PC-3 (cell line): ENCODE results near the gene ZBTB40. TPM values are rescaled to one million over a fixed set of nuclear protein-coding genes. Genes with fewer than 3 reads are reported as not detected.

ENCODE experiments used
- ATAC-seq: fragments of 200-7000 bp; cut with Tn5 transposase; 2 replicates; pipeline ENCODE4 v1.9.1; 2020; ENCODE audit warnings: mild to moderate bottlenecking, moderate library complexity
- BruUV-seq: library from RNA; stranded (reverse); fragments of 400-500 nt; replicated peaks from 2 replicates; lab custom pipeline; 2021; lab: Mats Ljungman, UMichigan
- CTCF ChIA-PET: fragments of 300-600 bp; sonication (Branson Sonifier 250); formaldehyde crosslinking; loops from one replicate; lab custom pipeline; 2022; ENCODE audit warnings: antibody characterized with exemption; lab: Charles Lee
- POLR2A ChIA-PET: fragments of 300-600 bp; sonication (Branson Sonifier 250); formaldehyde crosslinking; loops from one replicate; lab custom pipeline; 2022; ENCODE audit warnings: antibody characterized with exemption; ENCODE audit not compliant: unreplicated experiment; lab: Charles Lee
- DNase-seq: peaks from one replicate; pipeline ENCODE4 v3.0.0-alpha.2; 2015
- H2AFZ ChIP-seq: fragments of 300-600 bp; sonication (generic); 2 replicates; pipeline ENCODE4 v1.6.0; 2016; ENCODE audit warnings: antibody characterized with exemption, low read length
- H3F3A ChIP-seq: fragments of 300-600 bp; sonication (generic); one replicate; pipeline ENCODE4 v1.6.0; 2017; ENCODE audit warnings: antibody characterized with exemption, low read length, control low read depth, mild to moderate bottlenecking; ENCODE audit not compliant: unreplicated experiment
- H3K27ac ChIP-seq: fragments of 300-600 bp; sonication (generic); 2 replicates; pipeline ENCODE4 v1.5.1; 2016; ENCODE audit warnings: mild to moderate bottlenecking, low read length
- H3K27me3 ChIP-seq: fragments of 300-600 bp; sonication (generic); 2 replicates; pipeline ENCODE4 v1.6.1; 2016; ENCODE audit warnings: low read length, mixed read lengths
- H3K36me3 ChIP-seq: fragments of 300-600 bp; sonication (generic); 2 replicates; pipeline ENCODE4 v1.6.1; 2016; ENCODE audit warnings: low read depth, mixed run types, low read length, mixed read lengths
- H3K4me1 ChIP-seq: fragments of 300-600 bp; sonication (generic); 2 replicates; pipeline ENCODE4 v1.5.1; 2016; ENCODE audit warnings: low read length; ENCODE audit not compliant: insufficient read depth
- H3K4me2 ChIP-seq: fragments of 300-600 bp; sonication (generic); 2 replicates; pipeline ENCODE4 v1.6.0; 2016; ENCODE audit warnings: low read length
- H3K4me3 ChIP-seq: fragments of 300-600 bp; sonication (generic); 2 replicates; pipeline ENCODE4 v1.5.1; 2016; ENCODE audit warnings: mild to moderate bottlenecking, low read length, mixed read lengths
- H3K79me2 ChIP-seq: fragments of 300-600 bp; sonication (generic); 2 replicates; pipeline ENCODE4 v1.6.1; 2017; ENCODE audit warnings: low read length, mixed read lengths
- H3K9ac ChIP-seq: fragments of 300-600 bp; sonication (generic); 2 replicates; pipeline ENCODE4 v1.6.0; 2016; ENCODE audit warnings: mild to moderate bottlenecking, low read length
- H3K9me2 ChIP-seq: fragments of 300-600 bp; sonication (generic); replicated peaks from 2 replicates; pipeline ENCODE4 v1.6.1; 2016; ENCODE audit warnings: mixed run types, low read length, mixed read lengths
- H3K9me3 ChIP-seq: fragments of 300-600 bp; sonication (generic); 2 replicates; pipeline ENCODE4 v1.6.1; 2016; ENCODE audit warnings: low read length, mixed read lengths
- H4K20me1 ChIP-seq: fragments of 300-600 bp; sonication (generic); 2 replicates; pipeline ENCODE4 v1.6.1; 2016; ENCODE audit warnings: low read length, mixed read lengths
- EZH2 ChIP-seq: fragments of 300-600 bp; sonication (generic); IDR thresholded peaks from one replicate; pipeline ENCODE4 v1.6.1; 2017; ENCODE audit warnings: antibody characterized with exemption, mild to moderate bottlenecking, low read length; ENCODE audit not compliant: unreplicated experiment
- EZH2phosphoT487 ChIP-seq: fragments of 300-600 bp; sonication (generic); IDR thresholded peaks from 2 replicates; pipeline ENCODE4 v1.6.1; 2018; ENCODE audit warnings: mild to moderate bottlenecking, antibody characterized with exemption, low read length, borderline replicate concordance
- intact Hi-C: fragments of 100-400 bp; cut with micrococcal nuclease; formaldehyde crosslinking; loops from 2 replicates; pipeline ENCODE4 v1.9.0; 2023
- total RNA-seq: library from RNA; depleted of rRNA; stranded (reverse); fragments of >200 nt; gene quantifications from 2 replicates; pipeline ENCODE4 v1.2.3, GENCODE V29; 2014
- TF ChIP-seq, protein P1 (sequence below): fragments of 300-600 bp; sonication (generic); conservative IDR thresholded peaks from 2 replicates; pipeline ENCODE4 v1.5.1; 2017; ENCODE audit warnings: antibody characterized with exemption, low read depth, mild to moderate bottlenecking, low read length

The ZBTB40 gene
- total RNA-seq, 1 experiment from 2014 or later = 20.2 TPM

- no peak overlapping the region for H3K9ac ChIP-seq
- no peak overlapping the region for H3K4me2 ChIP-seq
- H3K36me3 ChIP-seq = no peaks in the 10 kb centered on the region
- H3K27me3 ChIP-seq = no peaks in the 10 kb centered on the region
- no peaks in the 10 kb centered on the region for H3F3A ChIP-seq
- ChIA-PET CTCF (no interaction called here), POLR2A (interaction anchor here (0.6 kb wide), 1 partner anchor 24 kb away, joined by 3 read pairs; no protein-coding TSS in a partner anchor)
- H2AFZ ChIP-seq = no peak overlapping the region
- no peak overlapping the region for H3K4me3 ChIP-seq
- BruUV-seq = no TSS peak
- intact Hi-C loops = no loop called here
- ATAC-seq = no peak
- no peaks in the 10 kb centered on the region for H3K9me2 ChIP-seq
- TF ChIP-seq EZH2 = no peak
- no peak for TF ChIP-seq EZH2phosphoT487
- TF ChIP-seq, protein P1, sequence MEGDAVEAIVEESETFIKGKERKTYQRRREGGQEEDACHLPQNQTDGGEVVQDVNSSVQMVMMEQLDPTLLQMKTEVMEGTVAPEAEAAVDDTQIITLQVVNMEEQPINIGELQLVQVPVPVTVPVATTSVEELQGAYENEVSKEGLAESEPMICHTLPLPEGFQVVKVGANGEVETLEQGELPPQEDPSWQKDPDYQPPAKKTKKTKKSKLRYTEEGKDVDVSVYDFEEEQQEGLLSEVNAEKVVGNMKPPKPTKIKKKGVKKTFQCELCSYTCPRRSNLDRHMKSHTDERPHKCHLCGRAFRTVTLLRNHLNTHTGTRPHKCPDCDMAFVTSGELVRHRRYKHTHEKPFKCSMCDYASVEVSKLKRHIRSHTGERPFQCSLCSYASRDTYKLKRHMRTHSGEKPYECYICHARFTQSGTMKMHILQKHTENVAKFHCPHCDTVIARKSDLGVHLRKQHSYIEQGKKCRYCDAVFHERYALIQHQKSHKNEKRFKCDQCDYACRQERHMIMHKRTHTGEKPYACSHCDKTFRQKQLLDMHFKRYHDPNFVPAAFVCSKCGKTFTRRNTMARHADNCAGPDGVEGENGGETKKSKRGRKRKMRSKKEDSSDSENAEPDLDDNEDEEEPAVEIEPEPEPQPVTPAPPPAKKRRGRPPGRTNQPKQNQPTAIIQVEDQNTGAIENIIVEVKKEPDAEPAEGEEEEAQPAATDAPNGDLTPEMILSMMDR = no peak
- no peaks in the 10 kb centered on the region for H3K4me1 ChIP-seq
- H3K9me3 ChIP-seq = no peaks in the 10 kb centered on the region
- H3K79me2 ChIP-seq = peaks cover 90% of the 10 kb centered on the region
- no peak for DNase-seq
- no peak overlapping the region for H3K27ac ChIP-seq
- H4K20me1 ChIP-seq = 0 out of 2 replicates have a peak, but pooled peaks cover 4% of the 10 kb centered on the region
These were observed 9.4 kb downstream of the ZBTB40 start for GRCh38 chr1:22461100-22461499.

DNA sequence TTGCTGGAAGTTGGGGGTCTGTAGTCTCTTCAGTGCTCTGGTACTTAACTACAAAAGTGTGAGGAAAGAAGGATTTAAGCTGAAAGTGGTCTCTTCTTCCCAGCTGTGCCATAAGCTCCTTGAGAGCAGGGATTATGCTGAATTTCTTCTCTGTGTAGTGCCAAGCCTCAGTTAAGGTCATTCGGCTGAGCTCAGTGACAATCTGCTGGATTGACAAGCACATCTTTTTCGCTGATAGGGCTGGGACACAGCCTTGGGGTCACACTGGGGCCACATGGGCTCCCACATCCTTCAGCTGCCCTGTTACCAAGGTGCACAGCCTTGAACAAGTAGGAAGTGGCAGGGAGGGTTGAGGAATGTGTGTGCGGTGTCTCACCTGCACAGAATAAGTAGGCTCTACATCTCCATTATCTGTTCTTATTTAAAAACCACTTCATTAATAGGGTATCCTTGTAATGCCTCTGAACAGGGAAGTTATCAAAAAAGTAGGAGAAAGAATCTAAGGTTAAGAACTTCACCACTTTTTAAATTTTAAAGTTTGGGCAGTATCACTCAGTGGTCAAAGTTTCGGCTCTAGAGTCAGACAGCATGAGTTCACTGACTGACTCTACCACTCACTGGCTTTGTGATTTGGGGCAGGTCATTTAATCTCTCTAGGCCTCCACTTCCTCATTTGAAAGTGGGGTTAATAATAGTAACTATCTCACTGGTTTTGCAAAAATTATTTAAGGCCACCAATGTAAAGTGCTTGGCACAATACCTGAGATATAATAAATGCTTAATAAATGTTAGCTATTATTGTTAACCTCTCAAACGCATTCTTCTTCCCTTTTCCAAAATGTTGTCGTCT, 10.3 kb downstream of the ZBTB40 start:
- CTCF ChIA-PET = no interaction called here
- H3K79me2 ChIP-seq = peaks cover 90% of the 10 kb centered on the region

More for the DNA sequence above, 10.3 kb downstream of the ZBTB40 start:
- H3F3A ChIP-seq = no peaks in the 10 kb centered on the region
- no peaks in the 10 kb centered on the region for H3K36me3 ChIP-seq
- H3K4me3 ChIP-seq = no peak overlapping the region
- H3K9me2 ChIP-seq = no peaks in the 10 kb centered on the region
- H3K9ac ChIP-seq = no peak overlapping the region
- H4K20me1 ChIP-seq = 0 out of 2 replicates have a peak, but pooled peaks cover 4% of the 10 kb centered on the region
- TF ChIP-seq EZH2phosphoT487 = no peak
- TF ChIP-seq, protein P1 = no peak
- TF ChIP-seq EZH2 = no peak
- no peak overlapping the region for H3K4me2 ChIP-seq
- no peaks in the 10 kb centered on the region for H3K27me3 ChIP-seq
- no peak overlapping the region for H2AFZ ChIP-seq
- BruUV-seq = no TSS peak
- intact Hi-C loops = no loop called here
- ATAC-seq (no peak), DNase-seq (no peak)
- H3K9me3 ChIP-seq = no peaks in the 10 kb centered on the region
- H3K27ac ChIP-seq = no peak overlapping the region
- H3K4me1 ChIP-seq = no peaks in the 10 kb centered on the region
- POLR2A ChIA-PET = no interaction called here
